GM18505 (cell line): ENCODE results near the gene ABHD11.
"Not testable (repeated sequence)": the region's sequence is repeated elsewhere in the genome, so short reads cannot be mapped to it uniquely, and the experiment has no call there.

Experiments
- ATAC-seq: cut with Tn5 transposase; IDR thresholded peaks from one replicate; pipeline ENCODE4 v1.9.1; 2021; ENCODE audit not compliant: unreplicated experiment
- POLR2A ChIP-seq: IDR thresholded peaks from 4 replicates; pipeline ENCODE4 v1.6.1; 2011; ENCODE audit warnings: borderline replicate concordance; ENCODE audit not compliant: insufficient read depth, insufficient read length; ENCODE audit errors: extremely low read depth

The ABHD11 gene

DNA sequence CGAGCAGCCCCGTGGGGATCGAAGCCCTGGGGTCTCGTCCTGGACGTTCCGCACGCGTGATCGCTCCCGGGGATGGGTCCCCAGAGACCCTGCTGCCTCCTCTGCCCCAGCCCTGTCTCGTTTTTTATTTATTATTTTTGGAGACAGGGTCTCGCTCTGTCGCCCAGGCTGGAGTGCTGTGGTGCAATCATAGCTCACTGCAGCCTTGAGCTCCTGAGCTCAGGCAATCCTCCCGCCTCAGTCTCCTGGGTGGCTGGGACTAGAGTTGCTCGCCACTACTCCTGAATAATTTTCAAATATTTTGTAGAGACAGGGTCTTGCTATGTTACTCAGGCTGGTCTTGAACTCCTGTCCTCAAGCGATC, 18.8 kb downstream of the ABHD11 start:
- peak; percentile 4 for ATAC-seq
- TF ChIP-seq POLR2A = no peak

DNA sequence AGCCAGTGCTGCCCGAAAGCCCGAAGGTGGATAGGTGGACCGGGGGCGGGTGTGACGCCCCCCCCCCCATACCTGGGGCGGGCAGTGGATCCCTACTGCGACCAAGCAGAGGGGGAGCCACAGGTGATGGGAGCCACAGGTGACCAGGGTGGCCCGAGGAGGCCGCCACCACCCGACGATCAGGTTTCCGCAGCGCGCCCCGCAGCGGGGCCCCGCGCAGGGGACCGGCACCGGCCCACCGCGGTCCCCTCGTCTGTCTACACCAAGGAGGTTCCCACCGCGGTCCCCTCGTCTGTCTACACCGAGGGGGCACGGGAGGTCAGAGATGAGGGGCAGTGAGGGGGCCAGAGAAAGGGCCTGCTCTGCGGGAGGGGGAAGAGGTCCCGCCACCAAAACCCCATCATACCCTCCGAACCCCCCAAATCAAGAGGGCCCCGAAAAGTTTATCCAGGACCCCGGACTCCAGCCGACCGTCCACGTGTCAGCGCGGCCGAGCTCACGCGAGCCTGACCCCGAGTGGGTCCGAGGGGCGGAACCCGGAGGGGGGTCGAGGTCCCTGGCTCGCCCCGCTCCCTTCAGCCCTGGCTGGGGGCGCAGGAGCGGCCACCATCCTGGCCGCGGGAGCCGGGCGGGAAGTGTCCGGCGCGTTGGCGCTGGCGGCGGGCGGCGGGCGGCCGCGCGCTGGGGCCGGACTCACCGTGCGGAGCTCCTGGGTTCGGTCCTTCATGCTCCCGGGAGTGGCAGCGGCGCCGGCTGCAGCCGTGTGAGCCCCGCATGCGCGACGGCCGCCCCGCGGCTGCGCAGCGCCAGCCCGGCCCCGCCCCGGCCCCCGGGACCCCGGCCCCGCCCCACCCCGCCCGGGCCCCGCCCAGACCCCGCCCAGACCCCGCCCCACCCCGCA, 19.4 kb downstream of the ABHD11 start, which contains the start of gene STX1A:
TSS of gene STX1A (minus strand) at position 765 of the 901 bp plus-strand sequence. CDS start at position 727, 38 bp downstream.
- ATAC-seq = peak; percentile 67
- peak; percentile 47 for TF ChIP-seq POLR2A

GRCh38 chr7:73718438-73718881, 20.1 kb downstream of the ABHD11 start:
- no peak for ATAC-seq
- no peak for TF ChIP-seq POLR2A

- ATAC-seq = no peak
- no peak for TF ChIP-seq POLR2A
Measured at GRCh38 chr7:73717991-73718405, 20.6 kb downstream of the ABHD11 start.

GRCh38 chr7:73717025-73717807, 21.4 kb downstream of the ABHD11 start:
- TF ChIP-seq POLR2A = no peak
- ATAC-seq = no peak

DNA sequence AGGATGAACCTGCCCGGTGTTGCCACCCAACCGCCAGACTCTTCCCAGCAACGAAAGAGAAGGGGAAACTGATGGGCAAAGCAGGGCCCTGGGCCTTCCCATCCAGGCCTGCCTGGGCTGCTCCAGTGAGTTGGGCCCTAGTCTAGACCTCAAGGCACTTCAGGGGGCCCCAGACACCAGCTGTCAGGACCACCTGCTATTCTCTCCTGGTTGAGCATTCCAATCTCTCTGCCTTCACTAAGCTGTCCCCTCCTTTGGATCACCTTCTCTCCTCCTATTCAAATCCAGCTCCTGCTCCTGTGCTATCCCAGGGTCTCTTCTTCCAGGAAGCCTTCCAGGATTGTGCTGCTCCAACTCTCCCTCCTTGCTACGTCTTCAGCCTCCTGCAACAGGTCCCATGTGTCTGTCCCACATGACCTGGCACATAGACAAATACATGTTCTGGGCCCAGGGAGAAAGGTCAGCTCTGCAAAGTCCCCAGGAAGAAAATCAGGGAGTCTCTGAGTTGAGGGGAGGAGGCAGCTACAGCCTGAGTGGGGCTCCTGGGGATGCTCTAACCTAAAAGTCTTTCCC, 22.2 kb downstream of the ABHD11 start:
- no peak for TF ChIP-seq POLR2A
- ATAC-seq = no peak

- no peak for TF ChIP-seq POLR2A
- no peak for ATAC-seq
Measured at GRCh38 chr7:73715648-73716317, 22.8 kb downstream of the ABHD11 start.

GRCh38 chr7:73713319-73713718, 25.3 kb downstream of the ABHD11 start:
- ATAC-seq = not testable (repeated sequence)

- no peak for ATAC-seq
- no peak for TF ChIP-seq POLR2A
Measured at GRCh38 chr7:73712773-73713172, 25.8 kb downstream of the ABHD11 start.

GRCh38 chr7:73708961-73709549, 29.5 kb downstream of the ABHD11 start:
- no peak for ATAC-seq
- no peak for TF ChIP-seq POLR2A

GRCh38 chr7:73707045-73707631, 31.5 kb downstream of the ABHD11 start:
- no peak for ATAC-seq

More at GRCh38 chr7:73707045-73707631, 31.5 kb downstream of the ABHD11 start:
- no peak for TF ChIP-seq POLR2A
